Activated CD8-positive, alpha-beta memory T cell treated with anti-CD3 and anti-CD28 coated beads for 24 hours (primary cell): ENCODE results near the gene IMMP2L.
"Not testable (repeated sequence)": the region's sequence is repeated elsewhere in the genome, so short reads cannot be mapped to it uniquely, and the experiment has no call there.

ENCODE experiments used
- DNase-seq: peaks from one replicate; pipeline ENCODE4 v3.0.0-alpha.2; 2020

IMMP2L gene

DNA sequence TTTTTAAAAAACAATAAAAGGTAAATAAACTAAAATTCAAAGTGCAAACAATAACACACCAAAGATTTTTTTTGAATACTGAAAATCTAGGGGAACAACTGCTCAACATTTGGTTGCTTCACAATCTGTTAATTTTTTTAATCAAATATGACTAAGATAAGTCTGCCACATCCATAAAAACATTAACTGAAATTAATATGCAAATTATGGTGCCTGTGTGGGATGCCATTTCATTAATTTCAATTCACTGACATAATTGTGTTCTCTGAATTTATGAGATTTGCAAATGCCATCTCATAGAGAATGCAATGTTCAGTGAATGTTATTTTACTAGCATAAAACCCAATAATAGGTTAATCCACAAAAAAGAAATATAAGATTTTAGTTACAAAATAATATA is 237.5 kb downstream of the IMMP2L start:
- no peak for DNase-seq

DNA sequence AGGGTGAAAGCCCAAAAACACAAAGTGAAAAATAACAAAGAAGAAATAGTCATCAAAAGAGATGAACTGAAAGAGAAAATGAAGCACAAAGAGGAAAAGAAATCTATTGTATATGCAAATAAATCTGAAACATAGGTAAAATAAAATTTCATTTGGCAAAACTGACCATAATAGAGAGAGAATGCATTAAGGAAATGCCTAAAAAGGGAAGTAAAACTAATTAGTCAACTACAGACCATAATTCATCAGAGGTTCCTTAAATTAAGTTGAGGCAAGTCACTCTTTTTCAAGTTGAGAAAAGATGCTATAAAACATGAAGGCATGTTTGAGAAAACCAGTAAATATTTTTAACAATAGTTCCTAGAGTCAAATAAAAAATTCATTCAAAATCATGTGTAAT is 238.1 kb downstream of the IMMP2L start:
- DNase-seq, result no peak

GRCh38 chr7:111323670-111324069 is 238.6 kb downstream of the IMMP2L start:
- not testable (repeated sequence) for DNase-seq

DNA sequence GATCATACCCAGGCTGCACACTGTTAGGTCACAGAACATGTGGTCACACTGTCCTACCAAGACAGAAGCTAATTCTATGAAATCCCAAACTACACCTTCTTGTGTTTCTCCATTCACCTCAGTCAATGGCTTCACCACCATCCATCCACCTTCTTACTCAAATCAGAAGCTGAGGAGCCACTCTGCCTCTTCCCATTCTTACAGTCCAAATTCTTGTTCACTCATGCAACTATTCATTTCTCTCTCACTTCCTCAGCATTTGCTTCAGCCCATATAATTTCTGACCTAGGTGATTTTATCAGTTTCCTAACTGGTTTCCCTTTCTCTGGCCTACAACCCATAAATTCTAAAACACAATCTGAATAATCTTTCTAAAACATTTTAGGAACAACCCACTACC is 242.2 kb downstream of the IMMP2L start:
- no peak for DNase-seq

DNA sequence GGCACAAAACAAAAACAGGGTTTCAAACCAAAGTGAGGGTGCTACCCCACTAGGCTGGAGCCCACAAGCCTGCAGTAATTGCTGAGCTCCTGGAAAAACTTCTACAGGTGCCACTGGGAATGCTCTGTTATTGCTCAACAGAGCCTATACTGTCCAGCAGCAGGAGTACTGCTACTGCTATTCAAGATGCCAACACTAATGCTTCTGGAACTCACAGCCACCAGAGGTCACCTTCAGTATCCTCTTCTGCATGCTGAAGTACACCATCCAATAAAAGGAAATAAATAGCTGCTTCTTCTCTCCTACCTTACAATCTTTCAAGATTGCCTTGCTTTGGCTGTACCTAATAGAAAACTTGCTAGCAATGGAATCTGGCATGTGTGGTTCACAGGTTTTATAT is 249.3 kb downstream of the IMMP2L start:
- no peak for DNase-seq

DNA sequence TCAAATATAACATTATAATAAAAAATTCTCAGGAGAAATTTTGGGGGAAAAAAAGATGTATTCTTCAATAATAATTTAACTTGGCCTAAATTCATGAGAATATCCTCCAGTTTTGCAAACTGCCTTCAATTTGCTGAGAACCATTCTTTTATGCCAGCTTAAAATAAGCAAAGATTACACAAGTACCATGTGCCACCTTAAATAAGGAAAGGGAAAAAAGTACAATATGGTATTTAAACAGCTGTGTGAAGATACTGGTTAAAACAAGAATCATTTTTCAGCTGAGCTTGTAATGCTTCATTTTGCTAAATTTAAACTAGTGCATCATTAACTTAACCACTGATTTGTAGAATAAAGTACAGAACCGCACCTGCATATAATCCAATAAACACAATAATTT is 253.6 kb downstream of the IMMP2L start:
- no peak for DNase-seq

DNA sequence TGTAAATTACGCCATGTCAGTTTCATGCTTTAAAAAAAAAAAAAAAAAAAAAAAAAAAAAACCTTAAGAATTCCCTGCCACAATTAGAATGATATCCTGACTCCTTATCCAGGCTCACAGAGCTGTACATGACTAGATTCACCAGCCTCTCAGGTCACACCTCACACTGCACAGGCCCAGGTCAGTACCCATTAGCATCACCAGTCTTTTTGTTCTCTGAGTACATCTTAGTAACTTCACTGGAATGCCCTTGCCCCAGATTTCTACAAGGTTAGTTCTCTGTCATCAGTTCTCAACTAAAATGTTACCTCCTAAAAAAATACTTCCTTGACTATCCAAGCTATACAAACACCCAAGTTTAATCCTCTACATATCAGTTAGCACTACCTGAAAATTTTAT is 260.4 kb downstream of the IMMP2L start:
- DNase-seq, result no peak

- DNase-seq, result no peak
These were observed 267.8 kb downstream of the IMMP2L start for GRCh38 chr7:111294494-111294893.

- DNase-seq, result no peak
These were observed 270.2 kb downstream of the IMMP2L start for GRCh38 chr7:111292026-111292470.

DNA sequence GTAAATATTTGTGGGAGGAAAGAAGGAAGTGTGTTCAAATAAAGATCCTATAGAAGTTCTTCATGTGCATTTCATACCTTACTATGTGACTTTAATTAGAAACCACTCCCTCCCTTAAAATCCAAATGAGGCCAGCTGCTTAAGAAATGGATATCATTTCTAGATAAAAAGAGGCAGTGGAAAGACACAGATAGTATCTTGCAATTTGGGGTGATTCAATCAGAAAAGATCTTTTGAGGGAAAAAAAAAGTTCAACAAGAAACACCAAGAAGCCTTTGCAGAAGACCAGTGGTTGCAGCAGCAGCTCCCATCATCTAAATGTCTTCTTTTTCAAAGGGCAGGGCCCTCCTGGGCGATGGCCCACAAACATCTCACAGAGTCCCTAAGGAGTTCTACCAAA is 271.3 kb downstream of the IMMP2L start:
- no peak for DNase-seq

- DNase-seq, result no peak
These were observed 271.9 kb downstream of the IMMP2L start for GRCh38 chr7:111290419-111290818.

- DNase-seq, result not testable (repeated sequence)
These were observed 273.9 kb downstream of the IMMP2L start for GRCh38 chr7:111288441-111288840.

DNA sequence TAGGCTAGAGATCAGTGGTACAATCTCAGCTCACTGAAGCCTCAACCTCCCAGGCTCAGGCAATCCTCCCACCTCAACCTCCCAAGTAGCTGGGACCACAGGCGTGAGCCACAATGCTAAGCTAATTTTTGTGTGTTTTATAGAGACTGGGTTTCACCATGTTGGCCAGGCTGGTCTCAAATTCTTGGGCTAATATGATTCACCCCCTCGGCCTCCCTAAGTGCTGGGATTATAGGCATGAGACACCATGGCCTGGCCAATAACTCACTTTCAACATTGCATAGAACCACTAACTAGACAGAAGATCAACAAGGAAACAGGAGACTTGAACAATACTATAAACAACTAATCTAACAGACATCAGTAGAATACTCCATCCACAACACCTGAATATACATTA is 279.7 kb downstream of the IMMP2L start:
- no peak for DNase-seq

DNA sequence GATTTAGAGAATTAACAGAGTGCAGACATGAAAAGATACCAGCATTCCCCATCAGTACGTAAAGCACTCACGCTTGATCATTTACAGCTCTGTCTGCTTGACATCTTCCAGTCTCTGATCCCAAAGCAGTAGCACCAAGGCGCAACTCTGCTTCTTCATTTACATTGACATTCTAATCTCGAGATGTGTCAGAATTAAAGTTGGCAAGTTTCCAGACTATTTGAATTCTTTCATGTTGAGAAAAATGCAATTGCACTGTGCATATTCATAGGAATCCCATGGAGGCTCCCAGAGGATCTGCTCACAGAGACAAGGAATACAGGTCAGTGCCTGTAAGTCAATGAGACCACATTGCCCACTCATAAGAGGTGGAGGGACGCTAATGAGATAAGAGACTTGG is 287.4 kb downstream of the IMMP2L start:
- DNase-seq, result no peak

DNA sequence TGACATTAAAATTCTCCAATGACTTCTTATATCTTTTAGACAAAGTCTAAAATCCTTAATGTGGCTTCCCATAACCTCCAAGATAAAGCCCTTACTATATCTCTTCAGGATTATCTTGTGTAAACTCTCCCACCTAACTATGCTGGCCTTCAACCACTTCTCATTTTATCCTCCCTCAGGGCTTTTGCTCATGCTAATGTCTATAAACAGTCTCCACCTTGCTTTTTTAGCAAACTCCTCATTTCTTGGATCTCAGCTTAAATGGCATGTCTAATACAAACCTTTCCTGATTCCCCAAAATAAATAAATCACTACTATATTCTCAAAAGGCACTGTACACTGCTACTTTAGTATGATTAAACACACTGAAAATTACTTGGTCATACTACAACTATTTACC is 290.2 kb downstream of the IMMP2L start:
- no peak for DNase-seq

GRCh38 chr7:111270794-111271193 is 291.5 kb downstream of the IMMP2L start:
- DNase-seq, result not testable (repeated sequence)

DNA sequence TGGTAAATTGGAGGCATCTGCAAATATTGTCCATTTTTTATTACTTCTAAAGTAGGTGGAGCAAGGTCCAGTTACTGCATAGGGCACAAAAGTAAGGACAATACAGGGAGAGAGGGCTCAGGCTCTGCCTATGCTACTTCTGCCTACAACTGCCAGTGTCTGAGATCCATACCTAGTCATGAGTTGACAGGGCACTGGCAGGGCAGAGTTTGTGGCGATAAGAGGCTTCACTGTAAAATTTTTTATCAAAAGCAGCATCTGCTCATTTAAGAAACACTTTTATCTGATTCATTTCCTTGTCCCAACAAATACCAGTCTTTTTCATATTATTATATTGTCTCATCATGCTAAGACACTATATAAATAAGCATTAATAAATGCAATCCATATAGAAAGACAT is 293.4 kb downstream of the IMMP2L start:
- no peak for DNase-seq

- DNase-seq, result no peak
These were observed 295.7 kb downstream of the IMMP2L start for GRCh38 chr7:111266613-111267012.

DNA sequence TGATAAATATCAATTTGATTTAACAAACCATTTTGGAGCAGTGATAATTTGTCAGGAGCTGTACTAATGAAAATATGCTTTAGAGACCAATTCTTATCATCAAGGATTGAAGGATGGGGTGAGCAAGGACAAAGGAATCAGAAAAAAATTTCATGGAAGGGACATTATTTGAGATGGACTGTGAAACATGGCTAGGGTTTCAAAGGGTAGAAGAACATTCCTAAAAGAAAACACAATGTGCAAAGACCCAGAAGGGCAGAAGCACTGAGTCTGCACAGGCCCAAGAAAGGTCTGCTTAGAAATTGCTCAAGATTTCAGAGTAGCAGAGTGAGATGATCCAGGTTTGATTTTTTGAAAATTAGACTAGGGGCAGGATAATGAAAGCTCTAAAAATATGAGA is 296.9 kb downstream of the IMMP2L start:
- DNase-seq, result no peak

DNA sequence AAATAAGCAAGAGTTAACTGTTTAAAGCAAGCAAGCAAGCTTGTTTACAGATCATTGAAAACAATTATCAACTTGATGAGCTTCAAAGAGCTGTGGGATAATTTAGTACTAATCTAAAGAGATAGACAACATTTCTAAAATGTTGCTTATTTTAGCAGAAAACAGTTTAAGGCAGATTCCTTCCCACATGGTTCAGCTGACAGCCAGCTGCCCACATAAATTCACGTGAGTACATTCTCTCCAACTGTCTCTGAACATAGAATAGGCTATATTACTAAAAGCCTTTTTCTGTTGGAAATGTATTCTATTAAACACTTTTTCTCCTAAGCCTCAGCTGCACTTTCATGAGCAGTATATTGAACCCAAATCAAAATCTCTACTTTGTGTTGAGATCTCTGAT is 297.3 kb downstream of the IMMP2L start:
- no peak for DNase-seq

DNA sequence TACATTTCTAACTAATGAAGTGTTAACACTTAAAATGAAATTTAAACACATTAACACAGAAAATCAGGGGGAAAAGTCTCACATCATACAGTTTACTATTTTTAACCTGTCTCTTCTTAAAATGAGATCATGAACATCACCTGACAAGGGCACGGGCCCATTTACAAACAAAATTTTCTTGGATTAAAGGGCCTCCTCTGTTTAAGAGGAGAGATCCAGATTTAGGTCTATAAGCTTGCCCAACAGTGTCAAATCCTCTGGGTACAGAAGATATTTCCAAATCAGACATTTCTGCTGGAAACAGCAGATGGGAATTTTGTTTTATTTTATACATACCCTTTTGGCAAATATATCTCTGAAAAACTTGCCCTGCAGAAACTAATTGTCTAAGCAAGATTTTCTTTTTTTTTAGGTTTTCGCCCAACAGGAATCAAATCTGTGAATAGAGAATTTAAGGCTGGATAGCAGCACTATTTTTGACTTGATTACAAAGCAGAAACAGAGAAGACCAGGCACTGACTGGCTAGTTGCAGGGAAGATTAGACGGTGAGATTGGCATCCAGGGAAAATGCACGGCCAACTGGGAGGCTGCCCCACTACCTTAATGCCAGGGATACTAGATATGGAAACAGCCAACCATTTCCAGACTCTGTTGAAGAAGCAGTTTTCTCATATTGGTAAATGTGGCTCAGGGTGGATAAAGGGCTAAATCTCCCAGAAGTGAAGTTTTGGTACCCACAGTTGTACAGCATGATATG is 298.0 kb downstream of the IMMP2L start:
- DNase-seq, result no peak

DNA sequence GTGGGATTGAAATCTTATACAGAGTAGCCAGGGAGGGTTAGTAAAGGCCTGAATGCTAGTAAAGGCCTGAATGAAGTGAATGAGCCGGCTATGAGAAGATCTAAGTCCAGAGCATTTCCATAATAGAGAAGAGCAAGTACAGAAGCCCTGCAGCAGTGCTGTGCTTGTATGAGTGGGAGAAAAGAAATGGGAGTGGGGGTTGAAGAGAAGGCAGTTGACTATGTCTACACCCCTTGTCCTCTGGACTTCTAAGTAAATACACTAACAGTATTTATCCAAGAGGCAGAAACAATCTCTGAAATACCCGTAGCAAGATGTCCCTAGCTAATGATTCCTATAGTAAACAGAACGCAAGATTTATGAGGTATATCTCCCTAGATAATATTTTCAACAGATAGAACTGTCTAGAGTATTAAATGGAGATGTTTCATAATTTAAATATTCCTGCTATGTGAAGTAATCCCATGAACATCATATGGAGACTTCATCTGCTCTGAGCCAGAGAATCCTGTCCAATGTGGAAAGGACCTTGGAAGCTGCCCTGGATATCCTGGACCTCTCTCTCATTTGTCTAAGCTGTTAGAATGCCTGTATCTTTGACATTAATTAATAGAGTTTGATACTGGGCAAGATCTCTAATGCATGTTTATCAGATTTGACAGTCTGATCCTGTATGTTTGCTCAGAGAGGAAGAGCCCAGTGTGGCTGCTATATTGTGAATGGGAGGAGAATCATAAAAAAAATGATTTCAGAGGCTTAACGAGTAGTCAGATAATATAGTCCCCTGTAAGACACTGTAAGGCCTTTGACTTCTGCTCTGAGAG is 299.8 kb downstream of the IMMP2L start:
- no peak for DNase-seq

DNA sequence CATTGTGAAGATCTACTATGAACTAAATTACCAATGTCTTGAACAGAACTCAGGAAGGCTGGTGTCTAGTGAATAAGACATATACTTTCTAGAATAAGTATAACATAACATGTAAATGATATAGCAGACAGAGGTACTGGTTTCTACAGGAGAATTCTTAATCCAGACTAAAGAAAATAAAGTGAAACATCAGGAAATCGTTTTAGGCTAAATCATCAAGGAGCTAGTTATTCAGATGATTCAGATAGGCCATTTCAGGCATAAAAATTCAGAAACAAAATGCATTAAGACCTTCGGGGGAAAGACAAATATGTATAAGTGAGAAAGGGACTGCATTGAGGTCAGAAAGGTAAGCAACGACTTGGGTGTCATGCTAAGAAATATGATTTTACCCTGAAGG is 300.8 kb downstream of the IMMP2L start:
- DNase-seq, result no peak

- DNase-seq, result no peak
These were observed 302.3 kb downstream of the IMMP2L start for GRCh38 chr7:111259991-111260390.
